A673 (cell line): ENCODE results near the gene VRK2. TPM values are rescaled to one million over a fixed set of nuclear protein-coding genes. Genes with fewer than 3 reads are reported as not detected.

Source experiments
- BruUV-seq: library from RNA; stranded (reverse); fragments of 400-500 nt; replicated peaks from 2 replicates; lab custom pipeline; 2021; lab: Mats Ljungman, UMichigan
- CTCF ChIA-PET: fragments of 300-600 bp; sonication (Branson Sonifier 250); formaldehyde crosslinking; loops from one replicate; lab custom pipeline; 2022; ENCODE audit warnings: antibody characterized with exemption; lab: Charles Lee
- POLR2A ChIA-PET: fragments of 300-600 bp; sonication (Branson Sonifier 250); formaldehyde crosslinking; loops from one replicate; lab custom pipeline; 2022; ENCODE audit warnings: antibody characterized with exemption; ENCODE audit not compliant: low non-redundant PET; lab: Charles Lee
- DNase-seq: peaks from one replicate; pipeline ENCODE4 v3.0.0-alpha.2; 2015; ENCODE audit warnings: low spot score
- H3K27ac ChIP-seq: fragments of 200-600 bp; sonication (generic); 2 replicates; pipeline ENCODE4 v1.5.1; 2016; ENCODE audit warnings: mixed run types, low read depth, mild to moderate bottlenecking, mixed read lengths, antibody characterized with exemption, low read length; ENCODE audit not compliant: poor library complexity, severe bottlenecking
- H3K27me3 ChIP-seq: fragments of 200-600 bp; sonication (generic); replicated peaks from 2 replicates; pipeline ENCODE4 v1.6.1; 2017; ENCODE audit warnings: mixed run types, low read depth, mild to moderate bottlenecking, mixed read lengths, antibody characterized with exemption, low read length; ENCODE audit not compliant: insufficient read depth, poor library complexity
- H3K36me3 ChIP-seq: fragments of 200-600 bp; sonication (generic); 2 replicates; pipeline ENCODE4 v1.6.1; 2016; ENCODE audit warnings: mixed run types, mild to moderate bottlenecking, mixed read lengths, antibody characterized with exemption, low read length; ENCODE audit not compliant: insufficient read depth, poor library complexity, severe bottlenecking
- H3K4me1 ChIP-seq: fragments of 200-600 bp; sonication (generic); 2 replicates; pipeline ENCODE4 v1.6.1; 2017; ENCODE audit warnings: mixed run types, mild to moderate bottlenecking, mixed read lengths, antibody characterized with exemption, low read length; ENCODE audit not compliant: insufficient read depth, poor library complexity, severe bottlenecking
- H3K4me3 ChIP-seq: fragments of 200-600 bp; sonication (generic); 2 replicates; pipeline ENCODE4 v1.5.1; 2016; ENCODE audit warnings: low read depth, mixed run types, mild to moderate bottlenecking, mixed read lengths, low read length; ENCODE audit not compliant: poor library complexity, severe bottlenecking
- H3K9me3 ChIP-seq: fragments of 200-600 bp; sonication (generic); 2 replicates; pipeline ENCODE4 v1.6.1; 2016; ENCODE audit warnings: mixed run types, low read depth, mild to moderate bottlenecking, mixed read lengths, antibody characterized with exemption, low read length; ENCODE audit not compliant: poor library complexity, severe bottlenecking
- CTCF ChIP-seq: fragments of 300-800, 200-600 bp; sonication (generic); conservative IDR thresholded peaks from 2 replicates; pipeline ENCODE4 v1.5.1; 2017; ENCODE audit warnings: low read depth, mild to moderate bottlenecking, antibody characterized with exemption, low read length, moderate library complexity, mixed read lengths
- EZH2 ChIP-seq: fragments of 200-600 bp; sonication (generic); IDR thresholded peaks from 2 replicates; pipeline ENCODE4 v1.6.1; 2017; ENCODE audit warnings: borderline replicate concordance, low read depth, mild to moderate bottlenecking, mixed read lengths, antibody characterized with exemption, low read length; ENCODE audit not compliant: poor library complexity, severe bottlenecking
- intact Hi-C: fragments of 100-400 bp; cut with micrococcal nuclease; formaldehyde crosslinking; loops from one replicate; pipeline ENCODE4 v1.10.0; 2022; ENCODE audit not compliant: unreplicated experiment
- total RNA-seq: library from RNA; stranded (reverse); gene quantifications from 2 replicates; pipeline ENCODE4 v1.2.3, GENCODE V29; 2021

VRK2 gene
- total RNA-seq, 1 experiment from 2014 or later: 16.1 TPM

- ChIA-PET CTCF (no interaction called here), POLR2A (no interaction called here)
- BruUV-seq: no TSS peak
- peaks cover 14% of the 10 kb centered on the region for H3K9me3 ChIP-seq
- H3K27ac ChIP-seq: no peak overlapping the region
- no peaks in the 10 kb centered on the region for H3K4me1 ChIP-seq
- TF ChIP-seq CTCF (no peak), EZH2 (no peak)
- DNase-seq: no peak
- intact Hi-C loops: no loop called here
- H3K4me3 ChIP-seq: no peak overlapping the region
- no peaks in the 10 kb centered on the region for H3K27me3 ChIP-seq
- peaks cover 4% of the 10 kb centered on the region for H3K36me3 ChIP-seq
Observed at GRCh38 chr2:58207189-58207588, 160.6 kb downstream of the VRK2 start.

Other genes with a start within 250 kb of the VRK2 start
- gene FANCL, start 194.5 kb downstream of the VRK2 start, total RNA-seq: 34.7 and 35.6 TPM in 2 replicates